ENCODE data around the gene SUPT5H.

Gene SUPT5H

DNA sequence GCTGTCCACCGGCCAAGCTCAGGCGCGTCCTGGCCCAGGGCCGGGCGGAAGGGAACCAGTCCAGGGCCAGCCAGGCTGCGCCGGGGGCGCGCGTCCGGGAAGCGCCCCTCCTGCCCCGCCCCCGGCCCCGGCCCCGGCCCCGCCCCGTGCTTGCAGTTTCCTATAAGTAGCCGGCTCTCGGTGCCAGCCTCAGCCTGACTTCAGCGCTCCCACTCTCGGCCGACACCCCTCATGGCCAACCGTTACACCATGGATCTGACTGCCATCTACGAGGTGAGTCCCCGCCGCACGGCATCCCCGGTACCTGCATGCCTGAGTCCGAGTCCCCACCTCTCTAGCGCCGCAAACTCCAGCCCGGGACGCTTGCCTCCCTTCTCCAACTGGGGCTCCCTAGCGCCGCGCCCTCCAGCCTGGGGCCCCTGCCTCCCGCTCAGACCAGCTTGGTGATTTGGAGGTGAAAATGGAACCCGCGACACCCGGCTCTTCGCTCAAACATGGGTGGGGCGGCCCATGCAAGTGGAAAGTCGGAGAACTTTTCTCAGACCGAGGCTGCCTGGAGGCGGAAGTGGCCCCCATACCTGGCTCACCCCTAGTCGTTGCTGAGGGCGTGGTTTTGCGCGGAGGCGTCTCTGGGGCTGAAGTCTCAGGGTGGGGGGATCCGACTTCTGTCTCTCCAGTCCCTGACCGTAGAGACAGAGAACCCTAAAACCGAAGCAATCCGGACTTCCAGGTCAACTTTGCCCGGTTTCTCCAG is 38.5 kb upstream of the SUPT5H start, which contains the start of gene ZFP36:
ZFP36 (plus strand) TSS at position 192 of the 754 bp plus-strand sequence; CDS start at position 250, 58 bp downstream.
- DNase-seq (ENCODE audit: insufficient read length, low spot score) (peak; percentile 76), FAIRE-seq (no peak)
- no peak for TF ChIP-seq CTCF (IDR thresholded peaks at IDR 0.05; ENCODE audit: insufficient read depth, missing control alignments)

DNA sequence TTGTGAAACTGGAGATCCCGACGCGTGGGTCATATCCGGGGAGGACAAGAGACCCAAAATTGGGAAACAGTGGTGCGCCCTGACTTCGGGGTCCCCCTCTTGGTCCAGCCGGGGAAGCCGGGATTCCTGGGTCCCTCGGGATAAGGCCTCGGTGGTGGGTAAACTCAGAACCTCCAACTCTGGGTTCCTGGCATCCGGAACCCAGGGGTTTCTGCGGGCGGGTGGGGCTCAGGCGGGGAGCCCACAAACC is 38.0 kb upstream of the SUPT5H start:
- no peak for TF ChIP-seq CTCF (IDR thresholded peaks at IDR 0.05; ENCODE audit: insufficient read depth, missing control alignments)
- no peak for FAIRE-seq
- DNase-seq (ENCODE audit: insufficient read length, low spot score): no peak

DNA sequence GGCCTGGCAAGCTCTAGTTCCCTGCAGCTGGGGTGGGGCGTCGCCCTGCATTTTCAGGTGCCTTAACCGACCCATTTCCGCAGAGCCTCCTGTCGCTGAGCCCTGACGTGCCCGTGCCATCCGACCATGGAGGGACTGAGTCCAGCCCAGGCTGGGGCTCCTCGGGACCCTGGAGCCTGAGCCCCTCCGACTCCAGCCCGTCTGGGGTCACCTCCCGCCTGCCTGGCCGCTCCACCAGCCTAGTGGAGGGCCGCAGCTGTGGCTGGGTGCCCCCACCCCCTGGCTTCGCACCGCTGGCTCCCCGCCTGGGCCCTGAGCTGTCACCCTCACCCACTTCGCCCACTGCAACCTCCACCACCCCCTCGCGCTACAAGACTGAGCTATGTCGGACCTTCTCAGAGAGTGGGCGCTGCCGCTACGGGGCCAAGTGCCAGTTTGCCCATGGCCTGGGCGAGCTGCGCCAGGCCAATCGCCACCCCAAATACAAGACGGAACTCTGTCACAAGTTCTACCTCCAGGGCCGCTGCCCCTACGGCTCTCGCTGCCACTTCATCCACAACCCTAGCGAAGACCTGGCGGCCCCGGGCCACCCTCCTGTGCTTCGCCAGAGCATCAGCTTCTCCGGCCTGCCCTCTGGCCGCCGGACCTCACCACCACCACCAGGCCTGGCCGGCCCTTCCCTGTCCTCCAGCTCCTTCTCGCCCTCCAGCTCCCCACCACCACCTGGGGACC is 37.6 kb upstream of the SUPT5H start:
- TF ChIP-seq CTCF (IDR thresholded peaks at IDR 0.05; ENCODE audit: insufficient read depth, missing control alignments): no peak
- DNase-seq (ENCODE audit: insufficient read length, low spot score): no peak
- no peak for FAIRE-seq

GRCh38 chr19:39408392-39409207 is 36.8 kb upstream of the SUPT5H start:
- FAIRE-seq (no peak), DNase-seq (ENCODE audit: insufficient read length, low spot score) (no peak)
- no peak for TF ChIP-seq CTCF (IDR thresholded peaks at IDR 0.05; ENCODE audit: insufficient read depth, missing control alignments)

DNA sequence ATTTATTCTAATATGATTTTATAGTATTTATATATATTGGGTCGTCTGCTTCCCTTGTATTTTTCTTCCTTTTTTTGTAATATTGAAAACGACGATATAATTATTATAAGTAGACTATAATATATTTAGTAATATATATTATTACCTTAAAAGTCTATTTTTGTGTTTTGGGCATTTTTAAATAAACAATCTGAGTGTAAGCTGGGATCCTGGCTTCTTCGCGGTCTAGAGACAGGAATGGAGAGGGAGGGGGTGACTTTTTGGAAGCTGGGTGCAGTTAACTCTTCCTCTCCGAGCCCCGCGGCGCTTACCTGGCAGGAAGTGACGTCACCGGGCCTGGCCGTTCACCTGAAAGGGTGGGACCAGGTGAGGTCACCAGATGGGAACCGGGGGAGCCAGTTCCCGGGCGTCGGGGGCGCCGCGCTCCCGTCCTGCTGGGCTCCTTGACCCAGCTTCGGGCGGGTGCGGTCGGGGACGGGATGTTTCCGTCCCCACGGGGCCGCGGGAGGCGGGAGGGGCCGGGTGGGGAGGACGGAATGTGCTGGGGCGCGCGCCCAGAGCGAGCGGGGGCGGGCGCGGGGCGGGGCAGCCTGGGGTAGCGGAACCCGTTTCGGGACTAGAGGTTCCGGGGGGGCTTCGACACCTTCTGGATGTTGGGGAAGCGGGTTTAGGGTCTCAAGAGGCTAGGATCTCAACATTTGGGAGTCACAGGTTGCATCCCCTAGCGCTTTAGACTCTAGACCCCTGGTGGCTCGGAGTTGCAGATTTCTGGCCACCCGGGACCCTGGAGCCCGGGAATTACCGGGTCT is 36.0 kb upstream of the SUPT5H start:
- FAIRE-seq (no peak), DNase-seq (ENCODE audit: insufficient read length, low spot score) (no peak)
- TF ChIP-seq CTCF (IDR thresholded peaks at IDR 0.05; ENCODE audit: insufficient read depth, missing control alignments): no peak

- FAIRE-seq: no peak
- no peak for TF ChIP-seq CTCF (IDR thresholded peaks at IDR 0.05; ENCODE audit: insufficient read depth, missing control alignments)
- DNase-seq (ENCODE audit: insufficient read length, low spot score): no peak
Measured at GRCh38 chr19:39410017-39410830, 35.2 kb upstream of the SUPT5H start.

All from D721Med (cell line).